ENCODE data around the gene ANKDD1A.

ANKDD1A gene

DNA sequence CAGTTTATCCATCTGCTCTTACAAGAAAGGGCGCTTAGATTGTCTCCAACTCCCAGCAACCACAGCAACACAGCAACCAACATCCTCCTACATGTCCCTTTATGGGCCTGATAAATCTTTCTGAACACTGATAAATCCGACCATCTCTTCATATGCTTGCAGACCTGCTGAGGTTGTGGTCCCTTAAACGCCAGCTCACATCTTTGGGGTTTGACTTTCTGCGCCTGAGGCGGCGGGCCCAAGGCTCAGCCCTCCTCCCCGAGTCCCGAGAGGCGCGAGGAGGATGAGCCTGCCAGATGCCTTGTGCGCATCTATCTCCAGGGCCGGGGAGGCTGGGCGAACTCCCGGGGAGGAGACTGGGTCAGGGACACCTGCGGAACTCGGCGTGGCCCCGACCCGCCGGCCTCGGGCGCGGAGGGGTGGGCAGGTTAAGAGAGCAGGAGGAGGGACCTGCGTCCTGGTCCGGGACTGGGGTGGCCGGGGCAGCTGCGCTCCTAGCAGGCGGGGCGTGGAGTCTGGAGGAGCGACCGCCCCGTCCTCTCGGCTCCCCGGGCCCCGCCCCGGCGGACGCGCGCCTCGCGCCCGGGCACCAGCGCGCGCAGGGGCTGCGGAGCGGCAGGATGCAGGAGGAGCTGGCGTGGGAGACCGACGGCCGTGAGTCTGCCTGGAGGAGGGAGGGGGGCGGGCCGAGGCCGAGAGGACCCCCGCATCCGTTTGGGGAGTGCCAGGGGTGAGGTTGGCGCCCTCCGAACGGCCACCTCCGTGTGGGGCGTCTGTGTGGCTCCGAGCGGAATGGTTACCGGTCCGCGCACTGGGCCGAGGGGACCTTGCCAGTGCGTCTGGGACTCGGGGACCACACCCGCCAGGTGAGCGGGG lies at the start of gene ANKDD1A:
Gene ANKDD1A, plus strand, starts transcription at position 592 of the 876 bp plus-strand sequence. Its CDS starts 29 bp downstream, at position 621.
- peak; percentile 42 for DNase-seq (ENCODE audit: low read depth)

DNA sequence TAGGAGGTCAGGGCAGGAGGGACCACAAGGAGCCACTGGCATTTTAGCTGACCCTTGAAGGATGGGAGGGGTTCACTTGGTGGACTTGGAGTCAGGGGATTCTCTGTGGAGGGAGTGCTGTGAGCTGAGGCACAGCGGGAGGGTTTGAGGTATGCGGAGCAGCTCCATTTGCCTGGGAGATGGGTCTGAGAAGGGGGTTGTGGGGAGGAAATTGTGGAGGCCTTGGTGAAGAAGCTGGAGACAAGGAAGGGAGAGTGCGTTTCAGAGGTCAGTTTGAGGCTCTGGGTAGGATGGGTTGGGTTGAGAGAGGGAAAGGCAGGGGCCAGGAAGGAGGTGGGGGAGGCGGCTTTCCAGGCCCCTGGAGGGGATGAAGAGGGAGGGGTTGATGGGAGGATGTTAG lies 49.7 kb upstream of the ANKDD1A start:
- no peak for DNase-seq (ENCODE audit: low read depth)

DNA sequence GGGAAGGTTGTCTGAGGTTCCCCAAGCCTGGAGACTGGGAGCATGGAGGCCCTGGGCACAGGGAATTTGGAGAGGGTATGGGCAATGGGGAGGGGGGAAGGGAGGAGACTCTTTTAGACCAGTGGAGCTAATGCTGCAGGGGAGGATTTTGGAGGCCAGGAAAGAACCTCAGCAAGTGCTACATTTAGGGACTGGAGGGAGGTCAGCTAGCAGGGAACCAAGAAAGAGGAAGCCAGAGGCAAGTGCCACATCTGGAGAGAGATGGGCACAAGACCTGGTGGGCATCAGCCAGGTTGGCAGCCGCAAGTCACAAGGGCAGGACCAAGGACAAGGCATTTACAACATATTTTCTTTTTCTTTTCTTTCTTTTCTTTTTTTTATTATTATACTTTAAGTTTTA lies 49.3 kb upstream of the ANKDD1A start:
- no peak for DNase-seq (ENCODE audit: low read depth)

DNA sequence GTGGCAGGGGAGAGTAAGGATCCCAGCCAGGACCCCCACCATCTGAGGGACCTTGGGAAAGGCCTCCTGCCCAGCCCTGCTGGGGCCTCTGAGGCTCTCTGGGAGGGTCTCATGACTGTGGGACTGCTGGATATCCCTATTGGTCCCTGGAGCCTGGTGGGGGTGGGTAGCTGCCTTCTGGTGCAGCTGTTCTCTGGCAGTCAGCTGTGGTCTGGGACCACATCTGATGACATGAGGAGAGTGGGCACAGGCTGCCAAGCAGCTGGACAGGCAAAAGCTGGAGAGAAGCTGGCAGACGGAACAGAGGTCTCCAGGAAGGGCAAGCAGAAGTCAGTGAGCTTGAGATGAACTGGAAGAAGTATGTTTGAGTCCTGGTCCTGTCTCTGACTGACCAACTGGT lies 47.6 kb upstream of the ANKDD1A start:
- DNase-seq (ENCODE audit: low read depth): no peak

DNA sequence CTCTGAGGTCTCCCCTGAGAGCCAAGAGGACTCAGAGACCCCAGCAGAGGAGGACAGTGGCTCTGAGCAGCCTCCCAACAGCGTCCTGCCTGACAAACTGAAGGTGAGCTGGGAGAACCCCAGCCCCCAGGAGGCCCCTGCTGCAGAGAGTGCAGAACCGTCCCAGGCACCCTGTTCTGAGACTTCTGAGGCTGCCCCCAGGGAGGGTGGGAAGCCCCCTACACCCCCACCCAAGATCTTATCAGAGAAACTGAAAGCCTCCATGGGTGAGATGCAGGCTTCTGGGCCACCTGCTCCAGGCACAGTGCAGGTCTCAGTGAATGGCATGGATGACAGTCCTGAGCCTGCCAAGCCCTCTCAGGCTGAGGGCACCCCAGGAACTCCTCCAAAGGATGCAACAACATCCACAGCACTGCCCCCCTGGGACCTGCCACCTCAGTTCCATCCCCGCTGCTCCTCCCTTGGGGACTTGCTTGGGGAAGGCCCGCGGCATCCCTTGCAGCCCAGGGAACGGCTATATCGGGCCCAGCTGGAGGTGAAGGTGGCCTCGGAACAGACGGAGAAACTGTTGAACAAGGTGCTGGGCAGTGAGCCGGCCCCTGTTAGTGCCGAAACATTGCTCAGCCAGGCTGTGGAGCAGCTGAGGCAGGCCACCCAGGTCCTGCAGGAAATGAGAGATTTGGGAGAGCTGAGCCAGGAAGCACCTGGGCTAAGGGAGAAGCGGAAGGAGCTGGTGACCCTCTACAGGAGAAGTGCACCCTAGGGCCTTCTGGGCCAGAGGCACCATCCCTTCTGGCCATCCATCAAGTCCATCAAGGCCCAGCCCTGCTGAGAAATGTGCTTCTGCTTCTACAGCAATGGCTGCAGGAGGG lies 46.3 kb upstream of the ANKDD1A start:
- no peak for DNase-seq (ENCODE audit: low read depth)

DNA sequence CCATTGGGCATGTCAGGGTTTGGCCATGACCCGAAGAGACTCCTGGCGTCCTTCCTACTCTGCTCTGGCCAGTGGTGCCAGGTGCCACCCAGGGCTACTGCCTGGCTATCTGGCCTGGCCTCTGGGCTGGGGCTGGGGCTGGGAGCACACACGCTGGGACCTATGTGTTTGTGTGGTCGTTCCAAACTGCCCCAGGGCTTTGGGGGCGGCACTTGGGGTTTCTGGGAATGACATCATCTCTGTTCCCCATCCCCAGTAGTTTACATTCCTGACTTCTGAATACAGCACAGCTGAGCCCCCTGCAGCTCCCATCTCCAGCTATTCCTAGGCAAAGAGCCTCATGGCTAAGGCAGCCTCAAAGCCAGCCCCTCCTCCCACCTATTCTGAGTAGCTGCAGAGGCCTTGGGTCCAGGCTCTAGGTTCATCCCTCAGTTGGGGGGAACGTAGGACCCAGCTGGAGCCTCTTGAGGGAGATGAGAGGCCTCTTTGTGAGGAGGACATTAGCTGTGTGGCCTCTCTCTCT lies 45.6 kb upstream of the ANKDD1A start:
- DNase-seq (ENCODE audit: low read depth): peak; percentile 90

DNA sequence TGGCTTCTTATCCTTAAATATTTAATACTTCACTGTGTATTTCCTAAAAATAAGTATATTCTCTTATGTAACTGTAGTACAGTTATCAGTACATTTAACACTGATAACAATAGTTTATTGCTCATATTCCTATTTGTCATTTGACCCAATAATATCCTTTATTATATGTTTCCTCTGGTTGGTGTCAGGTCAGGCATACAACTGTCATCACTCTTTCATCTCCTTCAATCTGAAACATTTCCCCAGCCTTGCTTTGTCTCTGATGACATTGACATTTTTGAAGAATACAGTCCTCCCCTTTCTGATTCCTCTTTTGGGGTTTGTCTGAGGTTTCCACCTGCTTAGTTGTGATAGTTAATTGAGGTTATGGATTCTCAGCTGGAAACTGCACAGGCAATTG lies 42.2 kb upstream of the ANKDD1A start:
- no peak for DNase-seq (ENCODE audit: low read depth)

DNA sequence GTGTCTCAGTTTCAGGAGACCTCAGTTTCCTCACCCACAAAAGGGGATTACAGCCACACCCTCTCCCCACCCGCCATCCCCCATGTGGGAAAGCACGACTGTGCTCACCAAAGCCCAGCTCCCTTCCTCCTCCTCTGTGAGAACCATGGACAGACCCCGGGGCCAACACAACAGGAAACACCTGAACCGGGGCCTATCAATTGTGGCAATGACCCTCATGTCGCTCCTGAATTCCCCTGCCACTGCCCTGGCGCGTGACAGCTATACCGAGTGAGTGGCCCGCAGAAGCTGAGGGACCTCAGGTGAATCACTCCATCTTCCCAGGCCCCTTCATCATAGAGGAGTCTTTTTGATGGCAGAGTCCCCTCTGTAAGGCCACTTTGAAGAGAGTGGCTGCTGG lies 41.3 kb upstream of the ANKDD1A start:
- DNase-seq (ENCODE audit: low read depth): no peak

DNA sequence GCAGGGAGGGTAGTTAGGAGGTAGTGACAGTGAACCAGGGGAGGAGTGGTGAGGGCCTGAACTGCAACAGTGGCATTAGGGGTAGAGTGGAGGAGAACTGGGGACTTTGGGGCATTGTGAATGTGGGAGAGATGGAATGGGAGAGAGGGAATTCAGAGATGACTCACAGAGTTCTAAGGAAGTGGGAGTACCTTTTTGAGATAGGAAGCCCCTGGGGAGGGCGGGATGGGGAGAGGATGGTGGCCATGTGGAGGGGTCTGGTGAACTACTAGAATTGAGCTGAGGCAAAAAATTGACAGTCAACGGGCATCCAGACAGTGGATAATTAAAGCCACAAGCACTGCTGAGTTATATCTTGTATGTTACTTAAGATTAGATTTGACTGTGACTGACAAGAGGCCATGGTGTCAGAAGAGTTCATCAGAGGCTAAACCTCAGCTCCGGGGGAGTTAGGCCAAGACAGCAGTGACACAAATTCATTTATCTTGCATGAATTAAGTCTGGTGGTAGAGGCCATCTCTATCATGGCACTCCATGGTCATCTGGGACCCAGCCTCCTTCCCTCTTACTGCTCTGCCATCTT lies 36.0 kb upstream of the ANKDD1A start:
- DNase-seq (ENCODE audit: low read depth): no peak

DNA sequence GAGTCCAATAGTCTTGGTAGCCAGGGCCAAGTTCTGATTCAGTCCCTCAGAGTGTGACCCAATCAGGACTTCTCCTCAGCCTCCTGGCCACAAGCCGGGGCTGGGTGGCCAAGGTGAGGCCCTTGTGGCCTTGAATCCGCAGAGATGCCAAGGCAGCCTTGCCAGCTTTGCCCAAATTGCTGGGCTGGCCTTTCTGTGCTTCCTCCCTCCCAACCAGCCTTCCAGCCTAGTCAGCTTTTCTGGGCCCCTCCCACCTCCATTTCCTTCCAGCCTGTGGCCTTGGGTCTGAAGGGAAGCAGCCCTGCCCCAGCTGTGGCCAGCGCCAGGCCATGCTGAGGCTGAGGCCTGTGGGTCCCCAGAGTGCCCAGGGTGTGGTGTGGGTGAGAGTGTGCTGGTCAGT lies 34.3 kb upstream of the ANKDD1A start:
- peak; percentile 47 for DNase-seq (ENCODE audit: low read depth)

DNA sequence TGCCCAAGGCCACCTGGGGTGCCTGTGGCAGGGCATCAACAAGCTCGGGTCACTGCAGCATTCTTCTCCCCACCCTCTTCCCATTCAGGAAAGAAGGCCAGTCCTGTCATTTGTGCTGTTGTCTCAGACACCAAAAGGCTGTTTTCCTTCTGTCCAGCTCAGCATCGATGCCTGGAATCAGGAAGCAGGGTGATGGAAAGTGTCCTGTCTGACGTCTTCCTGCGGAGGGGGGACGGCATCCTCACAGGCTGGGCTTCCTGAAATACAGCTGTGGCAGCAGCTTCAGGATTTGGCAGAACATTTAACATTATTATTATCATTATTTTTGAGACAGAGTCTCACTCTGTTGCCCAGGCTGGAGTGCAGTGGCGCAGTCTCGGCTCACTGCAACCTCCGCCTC lies 33.0 kb upstream of the ANKDD1A start:
- DNase-seq (ENCODE audit: low read depth): no peak

DNA sequence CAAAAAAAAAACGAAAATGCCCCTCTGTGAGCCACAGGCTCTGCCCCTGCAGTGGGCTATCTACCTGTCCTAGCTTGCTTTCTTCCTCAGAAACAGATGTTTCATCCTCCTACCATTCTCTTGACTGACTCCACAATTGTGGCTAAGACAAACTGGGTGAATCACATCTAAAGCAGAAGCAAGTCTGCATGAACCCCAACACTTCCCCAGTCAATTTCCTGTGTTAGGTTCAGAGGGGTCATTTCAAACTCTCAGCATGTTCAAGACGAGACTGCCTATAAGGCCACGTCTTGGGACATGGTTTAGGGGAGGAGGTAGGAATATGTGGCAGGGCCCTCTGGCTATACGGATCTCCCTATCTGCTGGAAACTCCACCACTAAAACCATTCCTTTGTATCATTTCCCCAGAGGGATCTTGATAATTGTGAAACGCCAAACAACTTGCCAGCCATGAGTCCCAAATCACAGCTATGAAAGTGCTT lies 28.6 kb upstream of the ANKDD1A start:
- no peak for DNase-seq (ENCODE audit: low read depth)

DNA sequence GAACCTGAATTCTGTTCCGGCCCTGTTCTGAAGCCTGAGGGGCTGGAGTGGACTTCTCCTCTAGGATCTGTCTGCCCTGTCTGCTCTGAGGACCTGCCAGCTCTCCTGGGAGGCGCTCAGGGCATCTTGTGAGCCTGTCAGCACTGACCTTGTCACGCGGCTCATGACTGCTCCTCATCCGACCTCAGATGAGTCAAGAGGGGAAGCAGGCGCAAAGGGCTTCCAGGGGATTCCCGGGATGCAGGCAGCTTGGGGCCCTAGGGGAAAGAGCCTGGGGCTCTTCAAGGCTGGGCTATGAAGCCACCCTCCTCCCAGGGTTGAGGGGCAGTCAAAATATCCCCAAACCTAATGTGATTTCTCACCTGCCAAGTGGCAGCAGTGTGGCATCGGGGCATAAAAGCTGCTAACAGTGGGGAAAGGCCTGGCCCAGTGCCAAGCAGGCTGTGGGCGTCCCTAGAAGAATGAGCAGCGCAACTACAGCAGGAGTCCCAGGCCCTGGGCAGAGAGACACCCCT lies 27.6 kb upstream of the ANKDD1A start:
- DNase-seq (ENCODE audit: low read depth): peak; percentile 74

DNA sequence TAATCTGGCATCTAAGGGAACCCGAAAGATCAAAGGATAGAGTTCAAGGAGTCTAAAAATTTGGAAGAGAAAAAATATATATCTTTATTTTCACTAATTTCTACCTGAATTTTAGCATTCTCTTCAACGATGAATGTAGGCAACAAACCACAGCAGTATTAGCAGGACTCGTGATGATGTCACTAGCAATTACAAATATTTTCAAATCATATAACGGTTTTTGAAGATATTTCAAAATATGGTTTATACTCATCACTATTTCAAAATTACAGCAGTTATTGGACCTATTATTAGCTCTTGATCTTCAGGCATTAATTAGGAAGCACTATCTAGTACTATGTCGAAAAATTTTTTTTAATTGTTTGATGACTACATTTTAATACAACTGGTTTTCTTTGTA lies 27.0 kb upstream of the ANKDD1A start:
- no peak for DNase-seq (ENCODE audit: low read depth)

DNA sequence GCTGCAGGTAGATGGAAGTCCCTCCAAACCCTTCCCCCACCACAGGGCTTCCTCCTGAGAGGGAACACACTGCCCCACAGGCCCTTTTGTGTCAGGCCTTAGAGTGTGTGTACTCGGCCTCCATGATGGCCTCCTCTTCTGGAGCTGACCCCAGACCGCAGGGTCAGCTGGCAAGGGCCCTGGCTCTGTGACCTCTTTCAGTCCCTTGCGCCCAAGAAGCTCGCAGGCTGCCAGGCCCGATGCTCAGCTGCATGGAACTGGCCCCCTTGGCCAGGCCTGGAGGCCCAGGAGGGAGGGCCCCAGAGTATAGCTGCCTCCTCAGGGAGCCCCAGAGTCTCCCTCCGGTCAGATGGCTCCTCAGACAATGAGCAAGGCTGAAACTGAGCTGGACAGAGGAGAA lies 23.4 kb upstream of the ANKDD1A start:
- DNase-seq (ENCODE audit: low read depth): no peak

DNA sequence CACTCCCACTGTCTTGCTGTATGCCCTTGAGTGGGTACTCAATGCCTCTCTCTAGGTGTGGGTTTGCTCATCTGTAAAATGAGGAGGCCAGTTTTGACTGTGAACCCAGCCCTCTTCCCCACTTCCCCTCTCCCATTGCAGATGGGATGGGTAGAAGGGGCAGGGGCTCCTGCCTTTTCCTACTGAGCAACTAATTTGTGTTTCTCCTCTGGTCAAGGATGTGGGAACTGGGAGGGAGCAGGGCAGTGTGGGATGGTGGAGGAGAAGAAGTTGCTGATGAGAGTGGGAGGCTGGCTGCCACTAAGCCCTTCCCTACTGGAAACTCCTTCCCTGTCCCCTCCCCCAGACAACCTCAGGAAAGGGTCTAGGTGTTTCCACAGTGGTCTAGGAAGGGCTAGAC lies 20.1 kb upstream of the ANKDD1A start:
- no peak for DNase-seq (ENCODE audit: low read depth)

DNA sequence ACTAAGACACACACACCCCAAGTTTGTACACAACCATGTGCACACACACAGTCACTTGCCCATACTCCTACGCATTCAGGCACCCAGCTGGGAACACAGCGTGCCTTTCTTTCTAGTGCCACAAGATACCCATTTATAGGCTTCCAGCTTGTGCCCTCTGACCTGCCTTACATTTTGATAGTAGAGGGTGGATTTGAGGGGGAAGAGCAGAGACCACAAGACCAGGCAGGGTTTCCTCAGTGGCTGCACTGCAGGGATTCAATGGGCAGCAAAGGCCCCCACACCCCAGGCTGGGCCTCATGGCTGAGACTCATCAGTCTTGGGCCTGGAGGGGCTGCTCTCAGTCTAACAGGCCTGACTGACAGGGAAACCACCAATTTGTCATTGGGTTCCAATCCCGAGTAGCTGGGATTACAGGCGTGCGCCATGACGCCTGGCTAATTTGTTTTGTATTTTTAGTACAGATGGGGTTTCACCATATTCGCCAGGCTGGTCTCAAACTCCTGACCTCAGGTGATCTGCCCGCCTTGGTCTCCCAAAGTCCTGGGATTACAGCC lies 18.8 kb upstream of the ANKDD1A start:
- no peak for DNase-seq (ENCODE audit: low read depth)

DNA sequence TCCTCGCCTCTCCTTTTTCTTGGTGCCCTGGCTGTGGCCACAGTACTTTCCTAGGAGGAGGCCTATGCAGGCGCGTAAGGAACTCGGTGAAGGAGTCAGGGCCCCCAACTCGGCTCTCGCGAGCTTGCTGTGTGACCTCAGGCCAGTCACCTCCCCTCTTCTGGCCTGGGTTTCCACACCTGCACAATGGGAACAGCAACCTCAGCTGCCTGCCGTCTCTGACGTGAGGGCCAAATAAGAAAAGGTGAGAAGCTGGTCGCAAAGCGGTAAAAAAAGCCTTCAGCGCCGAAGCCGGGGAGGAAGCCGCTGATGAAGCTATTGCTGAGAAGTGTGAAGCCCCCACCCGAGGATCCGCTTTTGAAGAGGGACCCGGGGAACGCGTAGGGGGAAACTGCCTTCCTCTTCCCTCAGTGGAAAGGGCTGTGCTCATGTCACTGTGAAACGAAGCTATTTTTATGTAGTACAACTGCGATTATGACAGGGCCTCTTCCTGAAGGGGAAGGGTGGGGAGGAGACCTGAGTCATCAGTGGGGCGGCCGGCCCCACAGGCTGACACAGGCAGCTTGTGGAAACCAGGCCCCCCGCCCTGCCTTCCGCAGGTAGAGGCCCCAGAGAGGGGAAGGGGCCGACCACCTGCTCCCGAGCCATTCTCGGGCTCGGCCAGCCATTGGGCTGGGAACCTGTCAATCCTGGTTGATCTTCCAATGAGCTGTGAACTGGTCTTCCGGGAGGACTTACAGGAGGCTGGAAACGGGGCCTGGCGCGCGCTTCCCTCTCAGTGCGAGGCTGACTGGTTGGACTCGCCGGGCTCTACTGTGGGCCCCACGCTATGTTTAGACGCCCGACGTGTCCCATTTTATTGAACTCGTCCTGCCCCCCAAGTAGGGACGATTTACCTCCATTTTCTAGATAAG lies 18.0 kb upstream of the ANKDD1A start:
- peak; percentile 95 for DNase-seq (ENCODE audit: low read depth)

DNA sequence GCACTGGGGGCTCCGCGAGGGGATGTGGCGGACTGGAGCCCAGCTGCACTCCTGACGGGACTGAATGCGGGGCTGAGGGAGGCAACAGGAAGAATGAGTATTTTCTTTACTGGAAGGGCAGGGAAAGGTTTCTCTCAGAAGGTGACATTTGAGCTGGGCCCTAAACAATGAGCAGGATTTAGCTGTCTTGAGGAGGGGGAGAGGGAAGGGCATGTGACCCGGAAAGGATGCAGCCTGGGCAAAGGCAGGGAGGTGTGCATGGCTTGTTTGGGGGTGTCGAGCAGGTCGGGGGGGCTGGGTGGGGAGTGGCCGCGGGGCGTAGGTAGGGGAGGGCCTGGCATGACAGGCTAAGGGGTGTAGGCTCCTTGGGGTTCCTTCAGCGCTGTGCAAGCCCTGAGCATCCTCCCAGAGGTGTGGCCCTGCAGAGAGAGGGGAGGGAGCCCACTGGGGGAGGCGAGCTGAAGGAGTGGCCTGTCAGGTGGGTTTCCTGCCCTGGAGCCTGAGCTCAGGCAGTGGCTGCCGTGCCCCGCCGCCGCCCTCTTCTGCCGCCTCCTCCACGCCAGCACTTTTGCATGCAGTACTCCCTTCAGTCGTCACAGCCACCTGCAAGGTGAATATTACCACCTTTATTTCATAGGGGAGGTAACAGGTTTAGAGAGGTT lies 17.2 kb upstream of the ANKDD1A start:
- DNase-seq (ENCODE audit: low read depth): no peak
